GM12874 (cell line): ENCODE measurements around the gene NEIL1.

Source experiments
- CTCF ChIP-seq: IDR thresholded peaks from 2 replicates; pipeline ENCODE4 v1.5.1; 2011; ENCODE audit warnings: low read depth, mild to moderate bottlenecking, control low read depth, low read length, moderate library complexity; ENCODE audit not compliant: insufficient read depth

NEIL1 gene

GRCh38 chr15:75360856-75361255 is 14.0 kb downstream of the NEIL1 start:
- no peak for TF ChIP-seq CTCF

- TF ChIP-seq CTCF, result no peak
These were observed 14.6 kb downstream of the NEIL1 start for GRCh38 chr15:75361361-75361988.

GRCh38 chr15:75361989-75362641 is 15.3 kb downstream of the NEIL1 start:
- TF ChIP-seq CTCF, result no peak

- no peak for TF ChIP-seq CTCF
These were observed 15.9 kb downstream of the NEIL1 start for GRCh38 chr15:75362642-75363249.

- no peak for TF ChIP-seq CTCF
These were observed 16.9 kb downstream of the NEIL1 start for GRCh38 chr15:75363786-75364185.

GRCh38 chr15:75364881-75365280 is 18.0 kb downstream of the NEIL1 start:
- no peak for TF ChIP-seq CTCF

GRCh38 chr15:75366163-75366562 is 19.3 kb downstream of the NEIL1 start:
- no peak for TF ChIP-seq CTCF
